AG09309 (cell line): ENCODE data around the gene FZD7.

ENCODE experiments used
- DNase-seq: peaks from one replicate; pipeline ENCODE4 v3.0.0-alpha.2; 2010; ENCODE audit warnings: low read depth
- H3K4me3 ChIP-seq: 2 replicates; pipeline ENCODE4 v1.5.1; 2011; ENCODE audit warnings: mild to moderate bottlenecking, low read depth, low read length, moderate library complexity; ENCODE audit not compliant: control insufficient read depth
- CTCF ChIP-seq: IDR thresholded peaks from 2 replicates; pipeline ENCODE4 v1.5.1; 2011; ENCODE audit warnings: mild to moderate bottlenecking, low read depth, low read length, inconsistent platforms; ENCODE audit not compliant: insufficient read depth, control insufficient read depth; ENCODE audit errors: missing control alignments

The FZD7 gene

GRCh38 chr2:202074324-202074723 lies 40.7 kb downstream of the FZD7 start:
- no peak for DNase-seq
- no peak for TF ChIP-seq CTCF
- H3K4me3 ChIP-seq = no peak overlapping the region

- no peak for DNase-seq
- no peak for TF ChIP-seq CTCF
- no peak overlapping the region for H3K4me3 ChIP-seq
These were observed 45.7 kb downstream of the FZD7 start for GRCh38 chr2:202079310-202079709.

- no peak for TF ChIP-seq CTCF
- no peak for DNase-seq
- no peak overlapping the region for H3K4me3 ChIP-seq
These were observed 50.6 kb downstream of the FZD7 start for GRCh38 chr2:202084265-202084664.
